ENCODE measurements around the gene HYI. TPM values are rescaled to one million over a fixed set of nuclear protein-coding genes. Genes with fewer than 3 reads are reported as not detected.

HYI gene
- total RNA-seq, 5 donors from 2014 or later (not counting 1 experiment from before 2014, with no cell fraction given) = 14.9 to 27.4 (median 19.9) TPM

- ATAC-seq (replicated peaks in 1 of 4) (no peak), DNase-seq (peak in 1 of 35 experiments; percentile 4)
- Mint-ChIP-seq H3K4me3 (no peak overlapping the region), H3K27ac (no peak overlapping the region), H3K36me3 (peaks cover 33% of the 10 kb centered on the region), H3K27me3 (no peaks in the 10 kb centered on the region), H3K4me1 (no peaks in the 10 kb centered on the region), H3K9me3 (no peaks in the 10 kb centered on the region)
- H3K9me3 ChIP-seq = no peaks in the 10 kb centered on the region
- no peak overlapping the region for H3K27ac ChIP-seq (ENCODE audit: low read length)
- ChIA-PET CTCF (no interaction called here), POLR2A (no interaction called here)
- 95% methylated on average over 10 of the region's 10 CpGs for WGBS (ENCODE audit: insufficient coverage)
- no peak overlapping the region for H3K4me3 ChIP-seq (ENCODE audit: control insufficient read depth in 1 of 2, extremely low read depth in 1 of 2, low read length in 1 of 2)
- no peaks in the 10 kb centered on the region for H3K4me1 ChIP-seq (ENCODE audit: control insufficient read depth in 1 of 2, extremely low read depth in 1 of 2, insufficient read depth in 2 of 2, low read length in 2 of 2)
- H3K36me3 ChIP-seq (ENCODE audit: control insufficient read depth in 2 of 2, extremely low read depth in 1 of 2, insufficient read depth in 1 of 2, low read length in 1 of 2) = peaks cover 25 to 69% of the 10 kb centered on the region in 2 donors
- H3K27me3 ChIP-seq (replicated peaks in 1 of 2; ENCODE audit: control insufficient read depth in 2 of 2, extremely low read depth in 1 of 2, insufficient read depth in 2 of 2, low read length in 1 of 2) = no peaks in the 10 kb centered on the region
Observed at GRCh38 chr1:43438953-43439581, 14.7 kb downstream of the HYI start.

- Mint-ChIP-seq H3K4me3 (no peak overlapping the region), H3K9me3 (no peaks in the 10 kb centered on the region), H3K27me3 (no peaks in the 10 kb centered on the region), H3K36me3 (peaks cover 32% of the 10 kb centered on the region), H3K27ac (no peak overlapping the region), H3K4me1 (no peaks in the 10 kb centered on the region)
- DNase-seq (no peak), ATAC-seq (replicated peaks in 1 of 4) (no peak)
- POLR2A ChIA-PET = no interaction called here
- Histone ChIP-seq H3K9me3 (no peaks in the 10 kb centered on the region), H3K4me3 (ENCODE audit: control insufficient read depth in 1 of 2, extremely low read depth in 1 of 2, low read length in 1 of 2) (no peak overlapping the region), H3K36me3 (ENCODE audit: control insufficient read depth in 2 of 2, extremely low read depth in 1 of 2, insufficient read depth in 1 of 2, low read length in 1 of 2) (peaks cover 20 to 68% of the 10 kb centered on the region in 2 donors), H3K27me3 (replicated peaks in 1 of 2; ENCODE audit: control insufficient read depth in 2 of 2, extremely low read depth in 1 of 2, insufficient read depth in 2 of 2, low read length in 1 of 2) (no peaks in the 10 kb centered on the region), H3K4me1 (ENCODE audit: control insufficient read depth in 1 of 2, extremely low read depth in 1 of 2, insufficient read depth in 2 of 2, low read length in 2 of 2) (no peaks in the 10 kb centered on the region), H3K27ac (ENCODE audit: low read length) (no peak overlapping the region)
- CTCF ChIA-PET = no interaction called here
- 98% methylated on average over 7 of the region's 8 CpGs for WGBS (ENCODE audit: insufficient coverage)
Observed at GRCh38 chr1:43438576-43438952, 15.2 kb downstream of the HYI start.

- CTCF ChIA-PET = no interaction called here
- DNase-seq (no peak), ATAC-seq (replicated peaks in 1 of 4) (no peak)
- WGBS (ENCODE audit: insufficient coverage) = no CpG with 5 or more reads among the region's 3 CpGs
- H3K4me1 Mint-ChIP-seq = no peaks in the 10 kb centered on the region
- no peaks in the 10 kb centered on the region for H3K27me3 ChIP-seq (replicated peaks in 1 of 2; ENCODE audit: control insufficient read depth in 2 of 2, extremely low read depth in 1 of 2, insufficient read depth in 2 of 2, low read length in 1 of 2)
- H3K9me3 Mint-ChIP-seq = no peaks in the 10 kb centered on the region
- H3K4me3 Mint-ChIP-seq = no peak overlapping the region
- H3K27me3 Mint-ChIP-seq = no peaks in the 10 kb centered on the region
- H3K27ac ChIP-seq (ENCODE audit: low read length) = no peak overlapping the region
- H3K4me3 ChIP-seq (ENCODE audit: control insufficient read depth in 1 of 2, extremely low read depth in 1 of 2, low read length in 1 of 2) = no peak overlapping the region
- H3K27ac Mint-ChIP-seq = no peak overlapping the region
- H3K36me3 ChIP-seq (ENCODE audit: control insufficient read depth in 2 of 2, extremely low read depth in 1 of 2, insufficient read depth in 1 of 2, low read length in 1 of 2) = peaks cover 15 to 66% of the 10 kb centered on the region in 2 donors
- H3K4me1 ChIP-seq (ENCODE audit: control insufficient read depth in 1 of 2, extremely low read depth in 1 of 2, insufficient read depth in 2 of 2, low read length in 2 of 2) = no peaks in the 10 kb centered on the region
- POLR2A ChIA-PET = no interaction called here
- H3K9me3 ChIP-seq = no peaks in the 10 kb centered on the region
- H3K36me3 Mint-ChIP-seq = peaks cover 33% of the 10 kb centered on the region
Observed at GRCh38 chr1:43438006-43438405, 15.7 kb downstream of the HYI start.

DNA sequence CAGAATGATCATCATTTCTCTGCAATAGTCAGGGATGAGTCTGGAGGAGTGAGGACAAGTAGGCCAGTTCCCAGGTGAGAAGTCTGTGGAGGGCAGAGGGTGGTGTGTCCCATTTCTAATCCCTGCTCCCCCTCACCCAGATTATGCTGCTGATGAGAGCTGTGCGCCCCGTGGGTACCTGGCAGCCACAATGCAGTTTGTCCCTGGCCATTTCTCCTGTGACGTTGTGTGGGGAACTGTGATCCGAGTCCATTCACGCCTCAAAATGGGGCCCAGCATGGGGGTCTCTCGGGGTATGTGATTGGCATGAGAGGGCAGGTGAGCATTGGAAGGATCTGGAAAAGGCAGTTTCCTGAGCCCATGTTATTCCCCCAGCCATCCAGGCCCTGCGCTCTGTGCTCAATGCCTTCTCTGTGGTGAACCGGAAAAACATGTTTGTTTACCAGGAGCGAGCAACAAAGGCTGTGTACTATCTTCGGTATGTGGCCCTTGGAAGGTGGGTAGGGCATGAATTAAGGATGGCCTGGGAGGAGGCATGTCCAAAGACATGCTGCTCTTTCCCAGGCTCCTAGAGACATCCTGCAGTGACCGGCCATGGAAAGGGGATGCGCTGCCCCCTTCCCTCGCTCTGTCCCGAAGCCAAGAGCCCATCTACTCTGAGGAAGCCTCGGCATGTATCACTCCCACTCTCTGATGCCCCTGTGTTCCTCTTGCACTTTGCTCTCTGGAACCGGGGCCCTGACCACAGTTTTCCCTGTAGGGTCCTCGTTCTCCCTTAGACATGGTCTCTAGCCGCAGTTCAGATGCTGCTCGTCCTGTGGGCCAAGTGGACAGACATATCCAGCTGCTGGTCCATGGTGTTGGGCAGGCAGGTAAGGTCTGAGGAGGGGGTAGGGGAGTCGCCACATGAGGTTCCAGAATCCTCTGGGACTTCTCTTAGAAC lies 16.4 kb downstream of the HYI start:
- ChIA-PET CTCF (no interaction called here), POLR2A (no interaction called here)
- H3K27ac Mint-ChIP-seq = no peak overlapping the region
- H3K9me3 ChIP-seq = no peaks in the 10 kb centered on the region
- H3K36me3 Mint-ChIP-seq = peaks cover 29% of the 10 kb centered on the region
- no peak for DNase-seq
- H3K4me3 Mint-ChIP-seq = no peak overlapping the region
- no peak for ATAC-seq (replicated peaks in 1 of 4)
- H3K4me1 ChIP-seq (ENCODE audit: control insufficient read depth in 1 of 2, extremely low read depth in 1 of 2, insufficient read depth in 2 of 2, low read length in 2 of 2) = no peaks in the 10 kb centered on the region
- no peaks in the 10 kb centered on the region for H3K9me3 Mint-ChIP-seq
- H3K36me3 ChIP-seq (ENCODE audit: control insufficient read depth in 2 of 2, extremely low read depth in 1 of 2, insufficient read depth in 1 of 2, low read length in 1 of 2) = peaks cover 19 to 66% of the 10 kb centered on the region in 2 donors
- H3K27ac ChIP-seq (ENCODE audit: low read length) = no peak overlapping the region
- H3K4me3 ChIP-seq (ENCODE audit: control insufficient read depth in 1 of 2, extremely low read depth in 1 of 2, low read length in 1 of 2) = no peak overlapping the region
- 97% methylated on average over 13 of the region's 20 CpGs for WGBS (ENCODE audit: insufficient coverage)
- H3K4me1 Mint-ChIP-seq = no peaks in the 10 kb centered on the region
- H3K27me3 ChIP-seq (replicated peaks in 1 of 2; ENCODE audit: control insufficient read depth in 2 of 2, extremely low read depth in 1 of 2, insufficient read depth in 2 of 2, low read length in 1 of 2) = no peaks in the 10 kb centered on the region
- H3K27me3 Mint-ChIP-seq = no peaks in the 10 kb centered on the region

DNA sequence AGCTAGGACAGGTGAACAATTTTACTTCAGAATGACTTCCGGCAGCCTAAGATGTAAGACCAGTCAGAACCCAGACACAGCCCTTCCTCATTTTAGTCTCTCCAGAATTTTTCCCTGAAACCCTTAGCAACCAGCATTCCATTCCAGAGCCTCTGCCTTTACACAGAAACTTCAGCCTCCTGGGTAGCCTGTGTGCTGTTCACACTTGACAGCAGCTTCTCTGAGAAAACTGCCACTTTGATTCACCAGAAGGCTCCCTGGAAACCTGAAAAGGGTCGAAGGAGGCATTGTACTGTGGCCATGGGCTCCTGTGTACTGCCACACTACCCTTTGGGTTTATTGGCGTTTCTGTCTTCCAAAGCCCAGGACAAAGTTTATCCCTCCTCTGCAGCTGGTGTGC lies 17.4 kb downstream of the HYI start:
- ATAC-seq (replicated peaks in 1 of 4) = no peak
- 100% methylated on average over 2 of the region's 3 CpGs for WGBS (ENCODE audit: insufficient coverage)
- no peaks in the 10 kb centered on the region for H3K27me3 ChIP-seq (replicated peaks in 1 of 2; ENCODE audit: control insufficient read depth in 2 of 2, extremely low read depth in 1 of 2, insufficient read depth in 2 of 2, low read length in 1 of 2)
- no peak overlapping the region for H3K4me3 ChIP-seq (ENCODE audit: control insufficient read depth in 1 of 2, extremely low read depth in 1 of 2, low read length in 1 of 2)
- H3K27ac ChIP-seq (ENCODE audit: low read length) = no peak overlapping the region
- H3K27ac Mint-ChIP-seq = no peak overlapping the region
- no peaks in the 10 kb centered on the region for H3K4me1 Mint-ChIP-seq
- ChIA-PET CTCF (interaction anchor here in 1 of 2 donors (0.6 kb wide), 1 partner anchor 82 kb away, joined by 3 read pairs; no protein-coding TSS in a partner anchor), POLR2A (no interaction called here)
- DNase-seq = no peak
- no peaks in the 10 kb centered on the region for H3K9me3 ChIP-seq
- H3K36me3 Mint-ChIP-seq = peaks cover 37% of the 10 kb centered on the region
- H3K9me3 Mint-ChIP-seq = no peaks in the 10 kb centered on the region
- H3K4me1 ChIP-seq (ENCODE audit: control insufficient read depth in 1 of 2, extremely low read depth in 1 of 2, insufficient read depth in 2 of 2, low read length in 2 of 2) = no peaks in the 10 kb centered on the region
- peaks cover 22 to 68% of the 10 kb centered on the region in 2 donors for H3K36me3 ChIP-seq (ENCODE audit: control insufficient read depth in 2 of 2, extremely low read depth in 1 of 2, insufficient read depth in 1 of 2, low read length in 1 of 2)
- H3K4me3 Mint-ChIP-seq = no peak overlapping the region
- no peaks in the 10 kb centered on the region for H3K27me3 Mint-ChIP-seq

GRCh38 chr1:43435146-43436145 lies 18.3 kb downstream of the HYI start:
- Histone ChIP-seq H3K27me3 (replicated peaks in 1 of 2; ENCODE audit: control insufficient read depth in 2 of 2, extremely low read depth in 1 of 2, insufficient read depth in 2 of 2, low read length in 1 of 2) (no peaks in the 10 kb centered on the region), H3K4me3 (ENCODE audit: control insufficient read depth in 1 of 2, extremely low read depth in 1 of 2, low read length in 1 of 2) (no peak overlapping the region), H3K27ac (ENCODE audit: low read length) (no peak overlapping the region), H3K4me1 (ENCODE audit: control insufficient read depth in 1 of 2, extremely low read depth in 1 of 2, insufficient read depth in 2 of 2, low read length in 2 of 2) (no peaks in the 10 kb centered on the region), H3K36me3 (ENCODE audit: control insufficient read depth in 2 of 2, extremely low read depth in 1 of 2, insufficient read depth in 1 of 2, low read length in 1 of 2) (peaks cover 25 to 68% of the 10 kb centered on the region in 2 donors), H3K9me3 (no peaks in the 10 kb centered on the region)
- POLR2A ChIA-PET = no interaction called here
- Mint-ChIP-seq H3K9me3 (no peaks in the 10 kb centered on the region), H3K27ac (peak overlapping the region; percentile 40 to 46), H3K27me3 (no peaks in the 10 kb centered on the region), H3K4me3 (no peak overlapping the region), H3K4me1 (no peaks in the 10 kb centered on the region), H3K36me3 (peaks cover 46% of the 10 kb centered on the region)
- no peak for DNase-seq
- WGBS (ENCODE audit: insufficient coverage) = 91% methylated on average over 9 of the region's 14 CpGs
- CTCF ChIA-PET = interaction anchor here in 1 of 2 donors (0.6 kb wide), 1 partner anchor 197 kb away, joined by 3 read pairs; no protein-coding TSS in a partner anchor
- ATAC-seq (replicated peaks in 1 of 4) = no peak
